K562 (cell line): ENCODE data around the gene LRRC10B.

Experiments
- EZH2 ChIP-seq: IDR thresholded peaks from 2 replicates; pipeline ENCODE4 v1.6.1; 2012; ENCODE audit warnings: low read depth, mild to moderate bottlenecking, inconsistent platforms, low read length, borderline replicate concordance
- KAT7 ChIP-seq: sonication (generic); formaldehyde crosslinking; IDR thresholded peaks from 2 replicates; pipeline ENCODE4 v1.8.0; 2022; ENCODE audit warnings: missing genetic modification reagents, mild to moderate bottlenecking, borderline replicate concordance
- POLR2A ChIP-seq: fragments of 450-650 bp; conservative IDR thresholded peaks from 2 replicates; pipeline ENCODE4 v1.6.1; 2016
- SMAD1 ChIP-seq: fragments of 150-350 bp; IDR thresholded peaks from 2 replicates; pipeline ENCODE4 v1.6.1; 2014; ENCODE audit warnings: low read length, low read depth; ENCODE audit not compliant: partially characterized antibody
- ZNF174 ChIP-seq: fragments of 250-450 bp; sonication (Bioruptor Pico); IDR thresholded peaks from 2 replicates; pipeline ENCODE4 v1.4.0; 2020; ENCODE audit warnings: mild to moderate bottlenecking
- TF ChIP-seq, protein P1 (sequence below): fragments of 450-650 bp; IDR thresholded peaks from 2 replicates; pipeline ENCODE4 v1.6.1; 2016; ENCODE audit warnings: low read depth, mild to moderate bottlenecking, moderate library complexity
- TF ChIP-seq, protein P2 (sequence below): sonication (generic); formaldehyde crosslinking; IDR thresholded peaks from 2 replicates; pipeline ENCODE4 v1.8.1; 2022; ENCODE audit warnings: missing genetic modification reagents
- TF ChIP-seq, protein P3 (sequence below), 3 experiments: IDR thresholded peaks in 2 of 3; conservative IDR thresholded peaks in 1 of 3; 2 replicates each; pipeline ENCODE4 v1.5.1; 2011 to 2012; ENCODE audit warnings: low read length in 3 of 3, mild to moderate bottlenecking in 3 of 3, control low read depth in 2 of 3, improper control_type of control experiment in 1 of 3, inconsistent platforms in 1 of 3, low read depth in 1 of 3, mixed read lengths in 1 of 3, moderate library complexity in 1 of 3; ENCODE audit not compliant: insufficient read depth in 2 of 3
- TF ChIP-seq, protein P4 (sequence below): sonication (generic); formaldehyde crosslinking; IDR thresholded peaks from 2 replicates; pipeline ENCODE4 v1.8.0; 2022; ENCODE audit warnings: missing genetic modification reagents, mild to moderate bottlenecking, borderline replicate concordance

DNA sequence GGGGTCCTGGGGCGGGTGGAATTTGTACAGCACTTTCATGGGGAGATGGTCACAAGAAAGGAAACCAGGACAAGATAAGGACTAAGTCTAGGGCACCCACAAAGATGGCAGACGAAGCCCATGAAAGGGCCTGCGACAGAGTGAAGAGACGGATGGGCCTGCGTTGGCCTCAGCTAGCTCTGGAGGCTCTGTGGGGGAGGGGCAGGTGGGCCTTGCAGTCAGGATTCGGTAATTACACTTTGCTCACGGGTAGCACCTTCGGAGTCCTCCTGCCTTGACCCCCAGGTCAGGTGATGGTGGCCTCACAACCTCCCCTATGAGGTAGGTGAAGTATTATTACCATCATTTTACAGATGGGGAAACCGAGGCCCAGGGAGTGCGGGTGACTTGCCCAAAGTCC, 7.1 kb downstream of the LRRC10B start:
- TF ChIP-seq KAT7 (CRISPR knock-in tag) (no peak), ZNF174 (CRISPR knock-in tag) (no peak), POLR2A (no peak), EZH2 (no peak), SMAD1 (no peak)
- TF ChIP-seq, protein P1, sequence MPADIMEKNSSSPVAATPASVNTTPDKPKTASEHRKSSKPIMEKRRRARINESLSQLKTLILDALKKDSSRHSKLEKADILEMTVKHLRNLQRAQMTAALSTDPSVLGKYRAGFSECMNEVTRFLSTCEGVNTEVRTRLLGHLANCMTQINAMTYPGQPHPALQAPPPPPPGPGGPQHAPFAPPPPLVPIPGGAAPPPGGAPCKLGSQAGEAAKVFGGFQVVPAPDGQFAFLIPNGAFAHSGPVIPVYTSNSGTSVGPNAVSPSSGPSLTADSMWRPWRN = no peak
- TF ChIP-seq, protein P2, sequence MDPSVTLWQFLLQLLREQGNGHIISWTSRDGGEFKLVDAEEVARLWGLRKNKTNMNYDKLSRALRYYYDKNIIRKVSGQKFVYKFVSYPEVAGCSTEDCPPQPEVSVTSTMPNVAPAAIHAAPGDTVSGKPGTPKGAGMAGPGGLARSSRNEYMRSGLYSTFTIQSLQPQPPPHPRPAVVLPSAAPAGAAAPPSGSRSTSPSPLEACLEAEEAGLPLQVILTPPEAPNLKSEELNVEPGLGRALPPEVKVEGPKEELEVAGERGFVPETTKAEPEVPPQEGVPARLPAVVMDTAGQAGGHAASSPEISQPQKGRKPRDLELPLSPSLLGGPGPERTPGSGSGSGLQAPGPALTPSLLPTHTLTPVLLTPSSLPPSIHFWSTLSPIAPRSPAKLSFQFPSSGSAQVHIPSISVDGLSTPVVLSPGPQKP (CRISPR knock-in tag) = no peak
- TF ChIP-seq, protein P3, sequence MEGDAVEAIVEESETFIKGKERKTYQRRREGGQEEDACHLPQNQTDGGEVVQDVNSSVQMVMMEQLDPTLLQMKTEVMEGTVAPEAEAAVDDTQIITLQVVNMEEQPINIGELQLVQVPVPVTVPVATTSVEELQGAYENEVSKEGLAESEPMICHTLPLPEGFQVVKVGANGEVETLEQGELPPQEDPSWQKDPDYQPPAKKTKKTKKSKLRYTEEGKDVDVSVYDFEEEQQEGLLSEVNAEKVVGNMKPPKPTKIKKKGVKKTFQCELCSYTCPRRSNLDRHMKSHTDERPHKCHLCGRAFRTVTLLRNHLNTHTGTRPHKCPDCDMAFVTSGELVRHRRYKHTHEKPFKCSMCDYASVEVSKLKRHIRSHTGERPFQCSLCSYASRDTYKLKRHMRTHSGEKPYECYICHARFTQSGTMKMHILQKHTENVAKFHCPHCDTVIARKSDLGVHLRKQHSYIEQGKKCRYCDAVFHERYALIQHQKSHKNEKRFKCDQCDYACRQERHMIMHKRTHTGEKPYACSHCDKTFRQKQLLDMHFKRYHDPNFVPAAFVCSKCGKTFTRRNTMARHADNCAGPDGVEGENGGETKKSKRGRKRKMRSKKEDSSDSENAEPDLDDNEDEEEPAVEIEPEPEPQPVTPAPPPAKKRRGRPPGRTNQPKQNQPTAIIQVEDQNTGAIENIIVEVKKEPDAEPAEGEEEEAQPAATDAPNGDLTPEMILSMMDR (IDR thresholded peaks at IDR 0.05 in 2 of 3, conservative IDR thresholded peaks at IDR 0.05 in 1 of 3; ENCODE audit: insufficient read depth in 2 of 3, low read depth in 1 of 3, low read length in 3 of 3) = no peak
- TF ChIP-seq, protein P4, sequence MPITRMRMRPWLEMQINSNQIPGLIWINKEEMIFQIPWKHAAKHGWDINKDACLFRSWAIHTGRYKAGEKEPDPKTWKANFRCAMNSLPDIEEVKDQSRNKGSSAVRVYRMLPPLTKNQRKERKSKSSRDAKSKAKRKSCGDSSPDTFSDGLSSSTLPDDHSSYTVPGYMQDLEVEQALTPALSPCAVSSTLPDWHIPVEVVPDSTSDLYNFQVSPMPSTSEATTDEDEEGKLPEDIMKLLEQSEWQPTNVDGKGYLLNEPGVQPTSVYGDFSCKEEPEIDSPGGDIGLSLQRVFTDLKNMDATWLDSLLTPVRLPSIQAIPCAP (CRISPR knock-in tag) = no peak
